Spleen (tissue), 11 donors: ENCODE results near the gene NEO1. TPM values are rescaled to one million over a fixed set of nuclear protein-coding genes. Genes with fewer than 3 reads are reported as not detected.

ENCODE experiments used
- DNase-seq: peaks from one replicate; pipeline ENCODE4 v3.0.0-alpha.2; 2020
- H3K27ac ChIP-seq, 8 donors: fragments of 200-600 bp; sonication (generic) in 7 of 8; 1 replicate in 4 of 8; 2 replicates in 4 of 8; pipeline versions ENCODE4 v1.5.0 to v1.8.0; 2016 to 2021; ENCODE audit warnings: inconsistent platforms in 4 of 8, mild to moderate bottlenecking in 4 of 8, moderate library complexity in 1 of 8
- H3K27me3 ChIP-seq, 7 donors: fragments of 200-600 bp; sonication (generic) in 6 of 7; replicated peaks in 1 of 7; 1 replicate in 4 of 7; 2 replicates in 3 of 7; pipeline versions ENCODE4 v1.5.0 to v1.8.0; 2016 to 2021; ENCODE audit warnings: inconsistent platforms in 3 of 7, mild to moderate bottlenecking in 1 of 7
- H3K36me3 ChIP-seq, 6 donors: fragments of 200-600 bp; sonication (generic) in 5 of 6; 1 replicate in 4 of 6; 2 replicates in 2 of 6; pipeline versions ENCODE4 v1.5.0 to v1.8.0; 2016 to 2021; ENCODE audit warnings: inconsistent platforms in 2 of 6
- H3K4me1 ChIP-seq, 6 donors: fragments of 200-600 bp; sonication (generic) in 5 of 6; 1 replicate in 3 of 6; 2 replicates in 3 of 6; pipeline versions ENCODE4 v1.5.0 to v1.8.0; 2016 to 2021; ENCODE audit warnings: inconsistent platforms in 3 of 6
- H3K4me3 ChIP-seq, 8 donors: fragments of 200-600 bp; sonication (generic) in 7 of 8; 1 replicate in 4 of 8; 2 replicates in 4 of 8; pipeline versions ENCODE4 v1.5.0 to v1.8.0; 2016 to 2021; ENCODE audit warnings: inconsistent platforms in 4 of 8, mild to moderate bottlenecking in 4 of 8, moderate library complexity in 2 of 8
- H3K9me3 ChIP-seq, 8 donors: fragments of 200-600 bp; sonication (generic) in 7 of 8; 1 replicate in 4 of 8; 2 replicates in 4 of 8; pipeline versions ENCODE4 v1.5.0 to v1.8.0; 2016 to 2021; ENCODE audit warnings: inconsistent platforms in 4 of 8
- POLR2A ChIP-seq, 3 donors: fragments of 450-650 bp; IDR thresholded peaks; one replicate each; pipeline ENCODE4 v1.5.1; 2017; ENCODE audit warnings: antibody characterized with exemption in 3 of 3, mild to moderate bottlenecking in 1 of 3
- POLR2AphosphoS5 ChIP-seq, 3 donors: sonication (generic); formaldehyde crosslinking; IDR thresholded peaks; one replicate each; pipeline ENCODE4 v1.5.1; 2017; ENCODE audit warnings: antibody characterized with exemption in 3 of 3
- WGBS, 5 donors: extraction: QIAGEN DNeasy Blood & Tissue Kit in 3 of 5; methylation state at CpG; one replicate each; pipeline versions ENCODE4 v1.1.5 to v1.1.7; 2013 to 2018; 5-methylcytosine and 5-hydroxymethylcytosine counted together
- intact Hi-C: fragments of 100-400 bp; cut with DNase I; formaldehyde crosslinking; loops from one replicate; pipeline ENCODE4 v1.15.0; 2023; ENCODE audit warnings: low total_unique reads
- polyA plus RNA-seq, 3 donors: library from polyadenylated mRNA; stranded (reverse); fragments of 200-250 nt; gene quantifications; one replicate each; pipeline ENCODE4 v1.2.1, GENCODE V29; 2013
- total RNA-seq, 7 donors: library from RNA; depleted of rRNA in 3 of 7; stranded (reverse); fragments of >200 nt in 3 of 7; fragmentation: NEBNext Ultra II Directional in 4 of 7; extraction: Animal tissue kit (Norgen Biotek cat#: 25700) in 4 of 7; gene quantifications; one replicate each; pipeline versions ENCODE4 v1.1.0 to v1.2.1, GENCODE V29; 2016 to 2021
- TF ChIP-seq, protein P1 (sequence below), 11 experiments: fragments of 200-600 bp in 7 of 11; fragments of 450-650 bp in 4 of 11; sonication (generic) in 4 of 11; IDR thresholded peaks in 8 of 11; conservative IDR thresholded peaks in 3 of 11; 1 replicate in 7 of 11; 2 replicates in 4 of 11; pipeline versions ENCODE4 v1.4.0 to v1.8.0; 2016 to 2021; ENCODE audit warnings: antibody characterized with exemption in 11 of 11, inconsistent platforms in 4 of 11, mild to moderate bottlenecking in 1 of 11
- donor health status: healthy with polysubstance abuse.
- donor health status: DM: no; HTN: no; CAD: no; lungs with moderate emphysema.
- donor health status: DM: no; HTN: no; CAD: no.
- donor health status: Bipolar disorder and iron deficiency.
- donor health status: healthy.
- donor health status: DM: no; HTN: no; CAD: no.
- donor health status: DM: yes; HTN: yes; CAD: no.

NEO1 gene
- total and polyA plus RNA-seq, 10 donors = 1.4 to 14.3 (median 10.5) TPM

GRCh38 chr15:73320619-73321180, 268.4 kb downstream of the NEO1 start:
- DNase-seq = peak; percentile 33
- 89 to 96% (median 92%) methylated on average over 3 of the region's 3 CpGs for WGBS, 5 donors
- intact Hi-C loops = no loop called here
- Histone ChIP-seq H3K36me3 (no peaks in the 10 kb centered on the region), H3K27ac (no peak overlapping the region), H3K4me3 (no peak overlapping the region), H3K27me3 (peaks cover 0 to 72% (median 11%) of the 10 kb centered on the region in 7 donors), H3K4me1 (peaks cover 0 to 21% (median 3%) of the 10 kb centered on the region in 6 donors), H3K9me3 (no peaks in the 10 kb centered on the region)
- TF ChIP-seq POLR2A (IDR thresholded peaks at IDR 0.05) = no peak
- TF ChIP-seq, protein P1, sequence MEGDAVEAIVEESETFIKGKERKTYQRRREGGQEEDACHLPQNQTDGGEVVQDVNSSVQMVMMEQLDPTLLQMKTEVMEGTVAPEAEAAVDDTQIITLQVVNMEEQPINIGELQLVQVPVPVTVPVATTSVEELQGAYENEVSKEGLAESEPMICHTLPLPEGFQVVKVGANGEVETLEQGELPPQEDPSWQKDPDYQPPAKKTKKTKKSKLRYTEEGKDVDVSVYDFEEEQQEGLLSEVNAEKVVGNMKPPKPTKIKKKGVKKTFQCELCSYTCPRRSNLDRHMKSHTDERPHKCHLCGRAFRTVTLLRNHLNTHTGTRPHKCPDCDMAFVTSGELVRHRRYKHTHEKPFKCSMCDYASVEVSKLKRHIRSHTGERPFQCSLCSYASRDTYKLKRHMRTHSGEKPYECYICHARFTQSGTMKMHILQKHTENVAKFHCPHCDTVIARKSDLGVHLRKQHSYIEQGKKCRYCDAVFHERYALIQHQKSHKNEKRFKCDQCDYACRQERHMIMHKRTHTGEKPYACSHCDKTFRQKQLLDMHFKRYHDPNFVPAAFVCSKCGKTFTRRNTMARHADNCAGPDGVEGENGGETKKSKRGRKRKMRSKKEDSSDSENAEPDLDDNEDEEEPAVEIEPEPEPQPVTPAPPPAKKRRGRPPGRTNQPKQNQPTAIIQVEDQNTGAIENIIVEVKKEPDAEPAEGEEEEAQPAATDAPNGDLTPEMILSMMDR (IDR thresholded peaks at IDR 0.05 in 8 of 11, conservative IDR thresholded peaks at IDR 0.05 in 3 of 11) = no peak

DNA sequence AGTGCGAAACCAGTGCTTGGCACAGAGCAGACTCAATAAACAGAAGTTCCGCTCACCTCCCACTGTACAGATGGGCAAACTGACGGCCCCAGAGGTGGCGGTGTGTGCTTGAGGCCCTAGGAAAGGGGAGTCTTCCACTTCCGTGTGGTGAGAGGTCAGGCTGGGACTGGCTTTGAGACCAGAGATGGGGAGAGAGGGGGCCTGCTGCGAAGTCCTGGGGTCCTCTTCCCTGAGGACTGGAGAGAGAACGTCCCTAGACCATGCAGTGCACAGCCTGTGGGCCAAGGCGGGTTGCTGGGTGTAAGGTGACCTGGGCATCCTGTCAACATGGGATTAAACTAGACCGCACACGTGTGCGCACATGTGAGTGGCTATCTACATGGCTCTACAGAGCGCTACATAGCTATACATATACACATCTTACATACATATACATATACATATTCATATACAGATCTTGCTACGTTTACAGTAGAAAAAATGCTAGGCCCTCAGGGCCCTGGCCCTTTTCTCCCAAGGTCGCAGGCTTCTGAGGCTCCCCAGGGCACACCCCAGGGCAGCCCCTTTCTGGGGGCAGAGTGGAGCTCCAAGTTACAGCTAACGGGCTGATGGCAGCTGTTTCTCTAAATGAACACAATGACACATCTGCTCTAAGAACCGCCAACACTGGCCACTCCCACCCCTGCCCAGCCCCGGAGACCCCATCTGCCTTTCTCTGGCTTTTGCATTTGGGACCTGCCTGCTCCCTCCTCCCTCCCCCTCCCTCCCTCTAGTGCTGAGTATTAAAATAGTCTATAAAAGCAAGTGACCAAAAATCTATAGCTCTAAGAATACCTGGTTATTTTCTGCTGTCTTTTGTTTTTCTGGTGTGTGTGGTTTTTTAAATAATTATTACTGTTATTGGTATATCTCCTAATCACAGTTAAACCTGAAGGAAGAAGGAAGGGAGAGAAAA, 269.5 kb downstream of the NEO1 start:
- Histone ChIP-seq H3K9me3 (no peaks in the 10 kb centered on the region), H3K4me1 (peaks cover 0 to 23% (median 3%) of the 10 kb centered on the region in 6 donors), H3K36me3 (no peaks in the 10 kb centered on the region), H3K27ac (no peak overlapping the region), H3K4me3 (no peak overlapping the region), H3K27me3 (peaks cover 0 to 82% (median 11%) of the 10 kb centered on the region in 7 donors)
- TF ChIP-seq, protein P1 (IDR thresholded peaks at IDR 0.05 in 8 of 11, conservative IDR thresholded peaks at IDR 0.05 in 3 of 11) = no peak
- no peak for TF ChIP-seq POLR2AphosphoS5 (IDR thresholded peaks at IDR 0.05)
- TF ChIP-seq POLR2A (IDR thresholded peaks at IDR 0.05) = no peak
- DNase-seq = peak; percentile 50
- 77 to 82% (median 80%) methylated on average over 17 of the region's 17 CpGs for WGBS, 5 donors
- intact Hi-C loops = no loop called here

- Histone ChIP-seq H3K27ac (no peak overlapping the region), H3K9me3 (no peaks in the 10 kb centered on the region), H3K4me3 (no peak overlapping the region), H3K4me1 (peaks cover 0 to 23% (median 3%) of the 10 kb centered on the region in 6 donors), H3K27me3 (peaks cover 0 to 85% (median 11%) of the 10 kb centered on the region in 7 donors), H3K36me3 (no peaks in the 10 kb centered on the region)
- TF ChIP-seq, protein P1 (IDR thresholded peaks at IDR 0.05 in 8 of 11, conservative IDR thresholded peaks at IDR 0.05 in 3 of 11) = no peak
- TF ChIP-seq POLR2A (IDR thresholded peaks at IDR 0.05) = no peak
- TF ChIP-seq POLR2AphosphoS5 (IDR thresholded peaks at IDR 0.05) = no peak
- 82 to 91% (median 85%) methylated on average over 31 to 38 of the region's 38 CpGs for WGBS, 5 donors
- DNase-seq = peak; percentile 47
- intact Hi-C loops = no loop called here
These were observed 270.6 kb downstream of the NEO1 start for GRCh38 chr15:73322665-73323373.
